ENCODE results near the gene PIK3R1. TPM values are rescaled to one million over a fixed set of nuclear protein-coding genes. Genes with fewer than 3 reads are reported as not detected.

PIK3R1 gene
- polyA plus RNA-seq, 1 experiment: 7.6 TPM

- Histone ChIP-seq H3K9me3 (ENCODE audit: control insufficient read depth, insufficient read depth, low read length) (no peaks in the 10 kb centered on the region; the same call in 1 of the 2 replicates), H3K27ac (ENCODE audit: low read depth, low read length) (no peak overlapping the region), H3K27me3 (ENCODE audit: control insufficient read depth, insufficient read depth, low read length) (no peaks in the 10 kb centered on the region), H3K4me3 (ENCODE audit: low read depth, low read length) (no peak overlapping the region)
- POLR2A ChIA-PET: no interaction called here
- CTCF ChIA-PET: interaction anchor here (1.1 to 2.4 kb wide), 3 partner anchors 33 to 67 kb away, joined by 3 to 5 read pairs (median 3); no protein-coding TSS in a partner anchor
- no peak for TF ChIP-seq CTCF (IDR thresholded peaks at IDR 0.05; ENCODE audit: low read depth, low read length)
- no peak for DNase-seq (ENCODE audit: low read depth, low spot score)
Observed at GRCh38 chr5:68319706-68320412, 104.3 kb downstream of the PIK3R1 start.

GRCh38 chr5:68320413-68320986 is 104.9 kb downstream of the PIK3R1 start:
- Histone ChIP-seq H3K27me3 (ENCODE audit: control insufficient read depth, insufficient read depth, low read length) (no peaks in the 10 kb centered on the region), H3K27ac (ENCODE audit: low read depth, low read length) (no peak overlapping the region), H3K4me3 (ENCODE audit: low read depth, low read length) (no peak overlapping the region), H3K9me3 (ENCODE audit: control insufficient read depth, insufficient read depth, low read length) (no peaks in the 10 kb centered on the region; the same call in 1 of the 2 replicates)
- no peak for DNase-seq (ENCODE audit: low read depth, low spot score)
- TF ChIP-seq CTCF (IDR thresholded peaks at IDR 0.05; ENCODE audit: low read depth, low read length): no peak
- ChIA-PET POLR2A (no interaction called here), CTCF (interaction anchor here (0.6 to 2.4 kb wide), 4 partner anchors 34 to 1333 kb away, joined by 3 to 5 read pairs (median 3); no protein-coding TSS in a partner anchor)

GRCh38 chr5:68325065-68325580 is 109.6 kb downstream of the PIK3R1 start:
- no peak for DNase-seq (ENCODE audit: low read depth, low spot score)
- POLR2A ChIA-PET: no interaction called here
- peaks cover 6% of the 10 kb centered on the region for H3K27me3 ChIP-seq (ENCODE audit: control insufficient read depth, insufficient read depth, low read length)
- H3K9me3 ChIP-seq (ENCODE audit: control insufficient read depth, insufficient read depth, low read length): no peaks in the 10 kb centered on the region; the same call in 1 of the 2 replicates
- CTCF ChIA-PET: no interaction called here
- no peak overlapping the region for H3K4me3 ChIP-seq (ENCODE audit: low read depth, low read length)
- no peak for TF ChIP-seq CTCF (IDR thresholded peaks at IDR 0.05; ENCODE audit: low read depth, low read length)
- H3K27ac ChIP-seq (ENCODE audit: low read depth, low read length): no peak overlapping the region

GRCh38 chr5:68329554-68330255 is 114.1 kb downstream of the PIK3R1 start:
- ChIA-PET POLR2A (no interaction called here), CTCF (no interaction called here)
- peaks cover 6% of the 10 kb centered on the region for H3K27me3 ChIP-seq (ENCODE audit: control insufficient read depth, insufficient read depth, low read length)
- H3K9me3 ChIP-seq (ENCODE audit: control insufficient read depth, insufficient read depth, low read length): no peaks in the 10 kb centered on the region
- H3K4me3 ChIP-seq (ENCODE audit: low read depth, low read length): no peak overlapping the region
- TF ChIP-seq CTCF (IDR thresholded peaks at IDR 0.05; ENCODE audit: low read depth, low read length): no peak
- DNase-seq (ENCODE audit: low read depth, low spot score): no peak
- H3K27ac ChIP-seq (ENCODE audit: low read depth, low read length): no peak overlapping the region

Data from AG04450 (cell line).